HCT116 (cell line): Measurements from ENCODE around the gene CAPZA2. TPM values are rescaled to one million over a fixed set of nuclear protein-coding genes. Genes with fewer than 3 reads are reported as not detected.

Source experiments
- ATAC-seq: fragments of 200-7000 bp; cut with Tn5 transposase; 2 replicates; pipeline ENCODE4 v1.9.1; 2020; ENCODE audit warnings: mild to moderate bottlenecking, moderate library complexity
- BruUV-seq: library from RNA; stranded (reverse); fragments of 400-500 nt; replicated peaks from 2 replicates; lab custom pipeline; 2021; lab: Mats Ljungman, UMichigan
- CTCF ChIA-PET: fragments of 300-600 bp; sonication (Branson Sonifier 250); formaldehyde crosslinking; loops from one replicate; lab custom pipeline; 2021; ENCODE audit warnings: antibody characterized with exemption; lab: Charles Lee
- POLR2A ChIA-PET: fragments of 300-600, 350-600 bp; sonication (Branson Sonifier 250); formaldehyde crosslinking; loops from one replicate; lab custom pipeline; 2021; ENCODE audit warnings: antibody characterized with exemption; lab: Charles Lee
- RAD21 ChIA-PET, 2 experiments: fragments of 300-600 bp; sonication (Branson Sonifier 250); formaldehyde crosslinking; loops; one replicate each; lab custom pipeline; 2023; ENCODE audit warnings: low total read pairs in 2 of 2; ENCODE audit not compliant: uncharacterized antibody in 2 of 2, unreplicated experiment in 2 of 2, low non-redundant PET in 1 of 2; lab: Charles Lee
- DNase-seq: peaks from one replicate; pipeline ENCODE4 v3.0.0-alpha.2; 2010; ENCODE audit warnings: low read depth, low spot score
- H2AFZ ChIP-seq: fragments of 200-600 bp; shearing (Covaris generic), sonication (generic); 2 replicates; pipeline ENCODE4 v1.6.1; 2017; ENCODE audit warnings: low read depth, mixed run types, mixed read lengths, antibody characterized with exemption, low read length; ENCODE audit not compliant: poor library complexity, severe bottlenecking
- H3K27ac ChIP-seq: 2 replicates; pipeline ENCODE4 v1.5.1; 2012; ENCODE audit warnings: low read depth, low read length
- H3K27me3 ChIP-seq: fragments of 200-600 bp; sonication (generic); 2 replicates; pipeline ENCODE4 v1.6.1; 2016; ENCODE audit warnings: mixed run types, low read length, mixed read lengths; ENCODE audit not compliant: insufficient read depth
- H3K36me3 ChIP-seq, 2 experiments: fragments of 200-500 bp in 1 of 2; fragments of 200-600 bp in 1 of 2; sonication (Bioruptor generic) in 1 of 2; sonication (generic) in 1 of 2; 2 replicates each; pipeline versions ENCODE4 v1.5.1 to v1.6.1; 2014 to 2016; ENCODE audit warnings: low read length in 2 of 2, inconsistent platforms in 1 of 2, mixed read lengths in 1 of 2, mixed run types in 1 of 2; ENCODE audit not compliant: insufficient read depth in 2 of 2, control insufficient read depth in 1 of 2
- H3K4me1 ChIP-seq, 2 experiments: fragments of 200-600 bp in 1 of 2; sonication (generic) in 1 of 2; 2 replicates each; pipeline versions ENCODE4 v1.5.1 to v1.6.1; 2012 to 2017; ENCODE audit warnings: low read length in 2 of 2, inconsistent platforms in 1 of 2, mild to moderate bottlenecking in 1 of 2, mixed read lengths in 1 of 2, mixed run types in 1 of 2, moderate library complexity in 1 of 2; ENCODE audit not compliant: insufficient read depth in 2 of 2, control insufficient read depth in 1 of 2
- H3K4me2 ChIP-seq: fragments of 200-600 bp; sonication (generic); 2 replicates; pipeline ENCODE4 v1.6.1; 2017; ENCODE audit warnings: mixed run types, low read length, mixed read lengths
- H3K4me3 ChIP-seq, 2 experiments: fragments of 200-600 bp in 1 of 2; sonication (generic) in 1 of 2; replicated peaks in 1 of 2; 2 replicates each; pipeline ENCODE4 v1.5.1; 2011 to 2016; ENCODE audit warnings: low read length in 2 of 2, control low read depth in 1 of 2, low read depth in 1 of 2, mild to moderate bottlenecking in 1 of 2, mixed read lengths in 1 of 2, mixed run types in 1 of 2
- H3K79me2 ChIP-seq: fragments of 200-600 bp; sonication (generic); 2 replicates; pipeline ENCODE4 v1.6.1; 2017; ENCODE audit warnings: mild to moderate bottlenecking, mixed run types, low read length, moderate library complexity, mixed read lengths; ENCODE audit not compliant: insufficient read depth
- H3K9ac ChIP-seq: fragments of 200-600 bp; sonication (generic); 2 replicates; pipeline ENCODE4 v1.6.1; 2016; ENCODE audit warnings: low read length, mixed read lengths
- H3K9me2 ChIP-seq: fragments of 200-600 bp; sonication (generic), shearing (Covaris generic); 2 replicates; pipeline ENCODE4 v1.6.1; 2017; ENCODE audit warnings: mixed run types, mild to moderate bottlenecking, moderate library complexity; ENCODE audit not compliant: insufficient read depth
- H3K9me3 ChIP-seq, 2 experiments: fragments of 200-500 bp in 1 of 2; fragments of 200-600 bp in 1 of 2; sonication (Bioruptor generic) in 1 of 2; sonication (generic) in 1 of 2; 2 replicates each; pipeline ENCODE4 v1.6.1; 2014 to 2017; ENCODE audit warnings: low read length in 2 of 2, mixed read lengths in 2 of 2, inconsistent platforms in 1 of 2, low read depth in 1 of 2, mild to moderate bottlenecking in 1 of 2, mixed run types in 1 of 2, moderate library complexity in 1 of 2; ENCODE audit not compliant: control insufficient read depth in 1 of 2, insufficient read depth in 1 of 2
- H4K20me1 ChIP-seq: fragments of 200-600 bp; sonication (generic), shearing (Covaris generic); 2 replicates; pipeline ENCODE4 v1.6.1; 2017; ENCODE audit warnings: mixed run types, mild to moderate bottlenecking, moderate library complexity; ENCODE audit not compliant: insufficient read depth
- CBX3 ChIP-seq: IDR thresholded peaks from 2 replicates; pipeline ENCODE4 v1.6.1; 2012; ENCODE audit warnings: low read depth
- CEBPB ChIP-seq: IDR thresholded peaks from 2 replicates; pipeline ENCODE4 v1.6.1; 2012; ENCODE audit warnings: low read depth
- CTCF ChIP-seq, 3 experiments: fragments of 200-600 bp in 1 of 3; sonication (generic) in 1 of 3; IDR thresholded peaks in 2 of 3; conservative IDR thresholded peaks in 1 of 3; 2 replicates each; pipeline ENCODE4 v1.5.1; 2012 to 2017; ENCODE audit warnings: low read depth in 2 of 3, low read length in 2 of 3, antibody characterized with exemption in 1 of 3, borderline replicate concordance in 1 of 3, control low read depth in 1 of 3, mild to moderate bottlenecking in 1 of 3, mixed read lengths in 1 of 3, mixed run types in 1 of 3, moderate library complexity in 1 of 3; ENCODE audit not compliant: insufficient read depth in 1 of 3
- ELF1 ChIP-seq: IDR thresholded peaks from 2 replicates; pipeline ENCODE4 v1.6.1; 2012; ENCODE audit warnings: low read depth, borderline replicate concordance
- EZH2 ChIP-seq: fragments of 200-600 bp; sonication (generic); IDR thresholded peaks from 2 replicates; pipeline ENCODE4 v1.6.1; 2017; ENCODE audit warnings: antibody characterized with exemption, mixed run types
- EZH2phosphoT487 ChIP-seq: fragments of 200-600 bp; IDR thresholded peaks from 2 replicates; pipeline ENCODE4 v1.6.1; 2018; ENCODE audit warnings: antibody characterized with exemption, borderline replicate concordance
- FOSL1 ChIP-seq: IDR thresholded peaks from 2 replicates; pipeline ENCODE4 v1.6.1; 2012; ENCODE audit warnings: low read depth
- JUND ChIP-seq: IDR thresholded peaks from 2 replicates; pipeline ENCODE4 v1.6.1; 2012
- RAD21 ChIP-seq: IDR thresholded peaks from 2 replicates; pipeline ENCODE4 v1.6.1; 2012; ENCODE audit warnings: low read depth, mild to moderate bottlenecking
- REST ChIP-seq: IDR thresholded peaks from 2 replicates; pipeline ENCODE4 v1.6.1; 2012; ENCODE audit warnings: low read depth
- SIN3A ChIP-seq: IDR thresholded peaks from 2 replicates; pipeline ENCODE4 v1.6.1; 2012; ENCODE audit warnings: low read depth
- ZBTB33 ChIP-seq: IDR thresholded peaks from 2 replicates; pipeline ENCODE4 v1.6.1; 2011; ENCODE audit warnings: mild to moderate bottlenecking, low read length, moderate library complexity; ENCODE audit not compliant: insufficient replicate concordance; ENCODE audit errors: extremely low read depth
- ZFX ChIP-seq: fragments of 450-650 bp; IDR thresholded peaks from 2 replicates; pipeline ENCODE4 v1.6.1; 2017
- ZNF274 ChIP-seq: fragments of 200-500 bp; sonication (Bioruptor generic); IDR thresholded peaks from 2 replicates; pipeline ENCODE4 v1.6.1; 2014; ENCODE audit warnings: mild to moderate bottlenecking, low read depth, low read length, inconsistent platforms
- intact Hi-C: fragments of 100-400 bp; cut with micrococcal nuclease; formaldehyde crosslinking; loops from 2 replicates; pipeline ENCODE4 v1.10.0; 2022
- total RNA-seq: library from RNA; stranded (reverse); gene quantifications from one replicate; pipeline ENCODE4 v1.2.1, GENCODE V29; 2021; ENCODE audit not compliant: unreplicated experiment

Gene CAPZA2
- total RNA-seq, 1 experiment from 2014 or later, result 135 TPM

GRCh38 chr7:116873619-116874018, 11.2 kb downstream of the CAPZA2 start (continued):
- TF ChIP-seq REST (no peak), SIN3A (no peak)
- TF ChIP-seq, all 23 proteins: peak for 0

GRCh38 chr7:116876664-116877442, 14.5 kb downstream of the CAPZA2 start:
- H3K27me3 ChIP-seq, result no peaks in the 10 kb centered on the region
- BruUV-seq, result no TSS peak
- ChIA-PET CTCF (no interaction called here), POLR2A (no interaction called here), RAD21 (no interaction called here)
- H3K4me3 ChIP-seq, result no peak overlapping the region
- no peaks in the 10 kb centered on the region for H3K4me1 ChIP-seq
- intact Hi-C loops, result no loop called here
- H3K9ac ChIP-seq, result no peak overlapping the region
- no peak for DNase-seq
- no peak overlapping the region for H2AFZ ChIP-seq
- peaks cover 0 to 11% of the 10 kb centered on the region in 2 experiments; a peak in 1 of 4 replicates for H3K36me3 ChIP-seq
- no peak overlapping the region for H3K4me2 ChIP-seq
- H3K79me2 ChIP-seq, result peaks cover 94% of the 10 kb centered on the region
- no peaks in the 10 kb centered on the region for H3K9me2 ChIP-seq
- ATAC-seq, result 0 out of 2 replicates have a peak, but pooled peaks have one; percentile 44
- H3K9me3 ChIP-seq, result no peaks in the 10 kb centered on the region
- peaks cover 6% of the 10 kb centered on the region; the same call in 1 of the 2 replicates for H4K20me1 ChIP-seq
- H3K27ac ChIP-seq, result no peak overlapping the region
- TF ChIP-seq RAD21 (no peak), ELF1 (no peak), ZNF274 (no peak), ZFX (no peak), CEBPB (no peak), EZH2phosphoT487 (no peak), CTCF (IDR thresholded peaks at IDR 0.05 in 2 of 3, conservative IDR thresholded peaks at IDR 0.05 in 1 of 3; ENCODE audit: borderline replicate concordance in 1 of 3, insufficient read depth in 1 of 3, low read depth in 2 of 3, low read length in 2 of 3) (no peak), JUND (no peak), CBX3 (no peak), ZBTB33 (no peak), EZH2 (no peak), FOSL1 (no peak)
